Thyroid gland (tissue), 4 donors: Measurements from ENCODE around the gene GALNTL6. TPM values are rescaled to one million over a fixed set of nuclear protein-coding genes. Genes with fewer than 3 reads are reported as not detected.

Experiments
- DNase-seq, 2 donors: peaks; one replicate each; pipeline ENCODE4 v3.0.0-alpha.2; 2019
- H3K27ac ChIP-seq, 3 donors: fragments of 200-600 bp; sonication (generic); 1 replicate in 2 of 3; 2 replicates in 1 of 3; pipeline ENCODE4 v1.5.1; 2016 to 2019; ENCODE audit warnings: mild to moderate bottlenecking in 1 of 3, moderate library complexity in 1 of 3
- H3K27me3 ChIP-seq: fragments of 200-600 bp; sonication (generic); one replicate; pipeline ENCODE4 v1.5.1; 2019
- H3K36me3 ChIP-seq, 2 donors: fragments of 200-600 bp; sonication (generic); one replicate each; pipeline ENCODE4 v1.5.1; 2016 to 2019
- H3K4me1 ChIP-seq, 2 donors: fragments of 200-600 bp; sonication (generic); one replicate each; pipeline ENCODE4 v1.5.1; 2017 to 2019
- H3K4me3 ChIP-seq, 3 donors: fragments of 200-600 bp; sonication (generic); replicated peaks in 1 of 3; 1 replicate in 2 of 3; 2 replicates in 1 of 3; pipeline ENCODE4 v1.5.1; 2016; ENCODE audit warnings: mild to moderate bottlenecking in 1 of 3
- H3K9me3 ChIP-seq: fragments of 200-600 bp; sonication (generic); one replicate; pipeline ENCODE4 v1.5.1; 2017
- POLR2A ChIP-seq, 2 donors: fragments of 450-650 bp; IDR thresholded peaks; one replicate each; pipeline ENCODE4 v1.6.1; 2017; ENCODE audit warnings: antibody characterized with exemption in 2 of 2, mild to moderate bottlenecking in 2 of 2, moderate library complexity in 1 of 2
- WGBS, 2 donors: methylation state at CpG; one replicate each; pipeline ENCODE4 v1.1.5; 2017; 5-methylcytosine and 5-hydroxymethylcytosine counted together
- intact Hi-C: fragments of 100-400 bp; cut with DNase I; formaldehyde crosslinking; loops from one replicate; pipeline ENCODE4 v1.15.1; 2023
- total RNA-seq, 4 donors: library from RNA; depleted of rRNA; stranded (reverse); fragments of >200 nt; gene quantifications; one replicate each; pipeline ENCODE4 v1.2.3, GENCODE V29; 2016
- TF ChIP-seq, protein P1 (sequence below), 6 experiments: fragments of 200-600 bp in 3 of 6; fragments of 450-650 bp in 3 of 6; sonication (generic) in 3 of 6; IDR thresholded peaks; one replicate each; pipeline ENCODE4 v1.5.1; 2016 to 2019; ENCODE audit warnings: antibody characterized with exemption in 6 of 6, mild to moderate bottlenecking in 2 of 6, inconsistent platforms in 1 of 6, moderate library complexity in 1 of 6

GALNTL6 gene
- total RNA-seq, 4 donors from 2014 or later = not detected

GRCh38 chr4:172692701-172693100 is 879.5 kb downstream of the GALNTL6 start:
- TF ChIP-seq POLR2A (IDR thresholded peaks at IDR 0.05) = no peak
- TF ChIP-seq, protein P1, sequence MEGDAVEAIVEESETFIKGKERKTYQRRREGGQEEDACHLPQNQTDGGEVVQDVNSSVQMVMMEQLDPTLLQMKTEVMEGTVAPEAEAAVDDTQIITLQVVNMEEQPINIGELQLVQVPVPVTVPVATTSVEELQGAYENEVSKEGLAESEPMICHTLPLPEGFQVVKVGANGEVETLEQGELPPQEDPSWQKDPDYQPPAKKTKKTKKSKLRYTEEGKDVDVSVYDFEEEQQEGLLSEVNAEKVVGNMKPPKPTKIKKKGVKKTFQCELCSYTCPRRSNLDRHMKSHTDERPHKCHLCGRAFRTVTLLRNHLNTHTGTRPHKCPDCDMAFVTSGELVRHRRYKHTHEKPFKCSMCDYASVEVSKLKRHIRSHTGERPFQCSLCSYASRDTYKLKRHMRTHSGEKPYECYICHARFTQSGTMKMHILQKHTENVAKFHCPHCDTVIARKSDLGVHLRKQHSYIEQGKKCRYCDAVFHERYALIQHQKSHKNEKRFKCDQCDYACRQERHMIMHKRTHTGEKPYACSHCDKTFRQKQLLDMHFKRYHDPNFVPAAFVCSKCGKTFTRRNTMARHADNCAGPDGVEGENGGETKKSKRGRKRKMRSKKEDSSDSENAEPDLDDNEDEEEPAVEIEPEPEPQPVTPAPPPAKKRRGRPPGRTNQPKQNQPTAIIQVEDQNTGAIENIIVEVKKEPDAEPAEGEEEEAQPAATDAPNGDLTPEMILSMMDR (IDR thresholded peaks at IDR 0.05) = no peak
- DNase-seq = no peak
- H3K9me3 ChIP-seq = no peaks in the 10 kb centered on the region
- no peak overlapping the region for H3K27ac ChIP-seq
- intact Hi-C loops = no loop called here
- H3K4me3 ChIP-seq = no peak overlapping the region
- no peaks in the 10 kb centered on the region for H3K36me3 ChIP-seq
- WGBS, 2 donors = 75 to 76% methylated on average over 2 of the region's 2 CpGs
- no peaks in the 10 kb centered on the region for H3K27me3 ChIP-seq
- no peaks in the 10 kb centered on the region for H3K4me1 ChIP-seq

- WGBS, 2 donors = 38% methylated on average over 4 of the region's 4 CpGs
- Histone ChIP-seq H3K27me3 (no peaks in the 10 kb centered on the region), H3K4me3 (no peak overlapping the region), H3K4me1 (no peaks in the 10 kb centered on the region), H3K36me3 (no peaks in the 10 kb centered on the region), H3K9me3 (no peaks in the 10 kb centered on the region), H3K27ac (no peak overlapping the region)
- intact Hi-C loops = no loop called here
- DNase-seq = no peak
- TF ChIP-seq, protein P1 (IDR thresholded peaks at IDR 0.05) = no peak
- TF ChIP-seq POLR2A (IDR thresholded peaks at IDR 0.05) = no peak
Measured at GRCh38 chr4:172698256-172698655, 885.1 kb downstream of the GALNTL6 start.

GRCh38 chr4:172705565-172705964 is 892.4 kb downstream of the GALNTL6 start:
- peaks cover 0 to 9% of the 10 kb centered on the region in 2 donors for H3K4me1 ChIP-seq
- H3K36me3 ChIP-seq = no peaks in the 10 kb centered on the region
- H3K27me3 ChIP-seq = no peaks in the 10 kb centered on the region
- no peak overlapping the region for H3K27ac ChIP-seq
- no peak for TF ChIP-seq POLR2A (IDR thresholded peaks at IDR 0.05)
- TF ChIP-seq, protein P1 (IDR thresholded peaks at IDR 0.05) = no peak
- no peaks in the 10 kb centered on the region for H3K9me3 ChIP-seq
- DNase-seq = no peak
- intact Hi-C loops = no loop called here
- no peak overlapping the region for H3K4me3 ChIP-seq

DNA sequence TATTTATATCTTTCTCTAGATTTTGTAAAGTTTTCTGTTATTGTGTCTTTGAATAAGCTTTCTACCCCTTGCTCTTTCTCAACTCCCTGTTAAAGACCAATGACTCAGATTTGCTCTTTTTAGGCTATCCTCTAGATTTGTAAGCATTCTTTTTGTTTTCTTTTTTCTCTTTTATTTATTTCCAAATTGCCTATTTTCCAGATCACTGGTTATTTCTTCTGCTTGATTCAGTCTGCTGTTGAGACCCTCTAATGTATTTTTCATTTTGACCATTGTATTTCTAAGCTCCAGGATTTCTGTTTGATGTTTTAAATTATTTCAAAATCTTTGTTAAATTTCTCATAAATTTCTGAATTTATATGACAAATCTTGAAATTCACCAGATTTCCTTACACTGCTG is 892.8 kb downstream of the GALNTL6 start:
- no peak for DNase-seq

GRCh38 chr4:172707622-172708021 is 894.4 kb downstream of the GALNTL6 start:
- H3K9me3 ChIP-seq = no peaks in the 10 kb centered on the region
- intact Hi-C loops = no loop called here
- TF ChIP-seq, protein P1 (IDR thresholded peaks at IDR 0.05) = no peak
- no peak for TF ChIP-seq POLR2A (IDR thresholded peaks at IDR 0.05)
- H3K36me3 ChIP-seq = no peaks in the 10 kb centered on the region
- peaks cover 0 to 9% of the 10 kb centered on the region in 2 donors for H3K4me1 ChIP-seq
- no peak overlapping the region for H3K4me3 ChIP-seq
- H3K27me3 ChIP-seq = no peaks in the 10 kb centered on the region
- H3K27ac ChIP-seq = no peak overlapping the region
- WGBS, 2 donors = 58 to 70% methylated on average over 1 of the region's 1 CpG
- no peak for DNase-seq

More for the DNA sequence above, 892.8 kb downstream of the GALNTL6 start:
- TF ChIP-seq, protein P1 (IDR thresholded peaks at IDR 0.05) = no peak
- no peak for TF ChIP-seq POLR2A (IDR thresholded peaks at IDR 0.05)
- peaks cover 0 to 9% of the 10 kb centered on the region in 2 donors for H3K4me1 ChIP-seq
- no peaks in the 10 kb centered on the region for H3K36me3 ChIP-seq
- no peak overlapping the region for H3K27ac ChIP-seq
- intact Hi-C loops = no loop called here
- H3K9me3 ChIP-seq = no peaks in the 10 kb centered on the region
- H3K4me3 ChIP-seq = no peak overlapping the region
- H3K27me3 ChIP-seq = no peaks in the 10 kb centered on the region
